Activated CD8-positive, alpha-beta memory T cell treated with anti-CD3 and anti-CD28 coated beads, Interleukin-2, amount 50 U/mL, for 24 hours (primary cell): ENCODE results near the gene BRINP1.

Experiments
- DNase-seq: peaks from one replicate; pipeline ENCODE4 v3.0.0-alpha.2; 2020; ENCODE audit errors: extremely low read depth

Gene BRINP1

GRCh38 chr9:119343059-119343990 lies 25.9 kb downstream of the BRINP1 start:
- DNase-seq = no peak

GRCh38 chr9:119339056-119339455 lies 30.2 kb downstream of the BRINP1 start:
- no peak for DNase-seq

GRCh38 chr9:119337573-119337972 lies 31.7 kb downstream of the BRINP1 start:
- no peak for DNase-seq

- no peak for DNase-seq
These were observed 34.5 kb downstream of the BRINP1 start for GRCh38 chr9:119334745-119335144.

GRCh38 chr9:119333507-119334229 lies 35.6 kb downstream of the BRINP1 start:
- DNase-seq = no peak

GRCh38 chr9:119332522-119332921 lies 36.7 kb downstream of the BRINP1 start:
- no peak for DNase-seq

GRCh38 chr9:119322184-119322583 lies 47.1 kb downstream of the BRINP1 start:
- DNase-seq = no peak

- no peak for DNase-seq
These were observed 50.9 kb downstream of the BRINP1 start for GRCh38 chr9:119318371-119318770.

- no peak for DNase-seq
These were observed 55.4 kb downstream of the BRINP1 start for GRCh38 chr9:119313846-119314245.

- DNase-seq = no peak
These were observed 58.5 kb downstream of the BRINP1 start for GRCh38 chr9:119310741-119311140.

- no peak for DNase-seq
These were observed 61.8 kb downstream of the BRINP1 start for GRCh38 chr9:119307471-119307870.

GRCh38 chr9:119304555-119304954 lies 64.7 kb downstream of the BRINP1 start:
- no peak for DNase-seq

- no peak for DNase-seq
These were observed 66.1 kb downstream of the BRINP1 start for GRCh38 chr9:119302988-119303698.

GRCh38 chr9:119298076-119298853 lies 71.0 kb downstream of the BRINP1 start:
- DNase-seq = no peak

- DNase-seq = no peak
These were observed 77.7 kb downstream of the BRINP1 start for GRCh38 chr9:119291554-119291953.

- no peak for DNase-seq
These were observed 79.3 kb downstream of the BRINP1 start for GRCh38 chr9:119289740-119290433.

GRCh38 chr9:119284587-119285337 lies 84.5 kb downstream of the BRINP1 start:
- DNase-seq = no peak

GRCh38 chr9:119284118-119284517 lies 85.1 kb downstream of the BRINP1 start:
- no peak for DNase-seq

- no peak for DNase-seq
These were observed 86.0 kb downstream of the BRINP1 start for GRCh38 chr9:119283078-119283794.
